Endodermal cell (in vitro differentiated cells): ENCODE results near the gene NAV2. TPM values are rescaled to one million over a fixed set of nuclear protein-coding genes. Genes with fewer than 3 reads are reported as not detected.

ENCODE experiments used
- DNase-seq: peaks from one replicate; pipeline ENCODE4 v3.0.0-alpha.2; 2017
- H3K27ac ChIP-seq: 2 replicates; pipeline ENCODE4 v1.5.1; 2013; ENCODE audit warnings: mild to moderate bottlenecking, low read depth, low read length, moderate library complexity
- H3K27me3 ChIP-seq: 2 replicates; pipeline ENCODE4 v1.6.1; 2013; ENCODE audit warnings: mild to moderate bottlenecking, low read length, moderate library complexity; ENCODE audit not compliant: insufficient read depth, control insufficient read depth, poor library complexity, severe bottlenecking
- H3K36me3 ChIP-seq: 2 replicates; pipeline ENCODE4 v1.7.0; 2013; ENCODE audit warnings: mild to moderate bottlenecking, low read length, moderate library complexity; ENCODE audit not compliant: control insufficient read depth, insufficient read depth
- H3K4me1 ChIP-seq: one replicate; pipeline ENCODE4 v1.7.0; 2013; ENCODE audit warnings: low read length; ENCODE audit not compliant: control insufficient read depth, insufficient read depth
- H3K4me3 ChIP-seq: 2 replicates; pipeline ENCODE4 v1.5.1; 2013; ENCODE audit warnings: mild to moderate bottlenecking, low read length, moderate library complexity
- H3K9ac ChIP-seq: 2 replicates; pipeline ENCODE4 v1.6.1; 2013; ENCODE audit warnings: mild to moderate bottlenecking, low read length, moderate library complexity; ENCODE audit not compliant: poor library complexity, severe bottlenecking; ENCODE audit errors: extremely low read depth
- H3K9me3 ChIP-seq: 2 replicates; pipeline ENCODE4 v1.6.1; 2013; ENCODE audit warnings: mild to moderate bottlenecking, low read length, moderate library complexity; ENCODE audit not compliant: control insufficient read depth
- H3K27ac Mint-ChIP-seq: 2 replicates; pipeline ENCODE4 v1.8.0; 2020; ENCODE audit warnings: mixed read lengths
- H3K27me3 Mint-ChIP-seq: 2 replicates; pipeline ENCODE4 v1.8.0; 2021; ENCODE audit warnings: mild to moderate bottlenecking, mixed read lengths; ENCODE audit not compliant: insufficient read depth
- H3K36me3 Mint-ChIP-seq: 2 replicates; pipeline ENCODE4 v1.8.0; 2020; ENCODE audit warnings: low read depth, mixed read lengths
- H3K4me1 Mint-ChIP-seq: 2 replicates; pipeline ENCODE4 v1.8.0; 2020; ENCODE audit warnings: mixed read lengths
- H3K4me3 Mint-ChIP-seq: 2 replicates; pipeline ENCODE4 v1.8.0; 2020; ENCODE audit warnings: mild to moderate bottlenecking, moderate library complexity, mixed read lengths
- H3K9me3 Mint-ChIP-seq: 2 replicates; pipeline ENCODE4 v1.8.0; 2020; ENCODE audit warnings: mild to moderate bottlenecking, mixed read lengths
- CTCF ChIP-seq: fragments of 200-600 bp; sonication (generic); conservative IDR thresholded peaks from 2 replicates; pipeline ENCODE4 v1.5.0; 2021; ENCODE audit warnings: antibody characterized with exemption, mild to moderate bottlenecking
- WGBS, 2 experiments: methylation state at CpG; one replicate each; pipeline versions ENCODE4 v1.1.5 to v1.1.7; 2013; ENCODE audit warnings: missing lambda C conversion rate in 2 of 2, mixed read lengths in 1 of 2; ENCODE audit not compliant: insufficient coverage in 1 of 2, insufficient read length in 1 of 2; 5-methylcytosine and 5-hydroxymethylcytosine counted together
- total RNA-seq, 2 donors: library from RNA; stranded (reverse); fragmentation: NEBNext Ultra II Directional in 1 of 2; extraction: Animal tissue kit (Norgen Biotek cat#: 25700) in 1 of 2; gene quantifications; 2 replicates in 1 of 2; 3 replicates in 1 of 2; pipeline ENCODE4 v1.2.1, GENCODE V29; 2021

Gene NAV2
- total RNA-seq, 2 donors from 2014 or later, result 37.1 to 42.4 TPM

DNA sequence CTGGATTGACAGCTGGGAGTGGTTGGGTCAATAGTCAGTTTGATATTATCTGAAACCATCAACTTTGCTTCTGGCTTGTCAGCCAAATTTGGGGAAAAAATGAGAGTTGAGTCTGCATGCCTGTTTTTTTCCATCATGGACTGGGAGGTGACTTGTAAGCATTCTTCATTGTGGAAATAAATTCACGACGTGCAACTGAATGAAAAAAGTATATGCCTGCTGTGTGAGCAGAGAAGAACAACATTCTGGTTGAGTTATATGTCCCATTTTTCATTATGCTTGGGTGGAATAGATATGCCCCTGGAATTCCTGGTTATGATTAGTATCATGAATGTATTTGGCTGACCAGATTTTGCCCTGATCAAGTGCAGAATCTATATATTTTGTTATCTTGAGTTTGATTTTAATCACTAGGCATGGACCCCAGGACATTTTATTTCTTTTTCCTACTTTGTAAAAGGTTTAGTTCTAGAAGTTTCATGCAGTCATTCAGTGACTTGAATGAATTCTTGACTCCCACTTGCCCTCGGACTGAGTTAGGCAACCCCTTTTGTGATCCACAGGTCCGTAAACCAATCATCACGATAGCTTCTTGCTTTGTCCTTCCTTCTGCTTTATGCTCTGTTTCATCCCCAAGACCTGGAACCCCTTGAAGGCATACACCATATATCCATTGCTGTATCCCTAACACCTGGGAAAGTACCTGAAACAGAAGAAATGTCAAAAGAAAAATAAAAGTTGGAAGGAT is 205.8 kb downstream of the NAV2 start:
- no peak overlapping the region for H3K27ac Mint-ChIP-seq
- WGBS, 2 experiments, result 92 to 96% methylated on average over 3 to 5 of the region's 5 CpGs
- H3K36me3 Mint-ChIP-seq, result no peaks in the 10 kb centered on the region
- H3K9me3 Mint-ChIP-seq, result no peaks in the 10 kb centered on the region
- no peaks in the 10 kb centered on the region for H3K27me3 Mint-ChIP-seq
- H3K4me1 ChIP-seq, result no peaks in the 10 kb centered on the region
- no peaks in the 10 kb centered on the region for H3K9me3 ChIP-seq
- no peaks in the 10 kb centered on the region for H3K36me3 ChIP-seq
- peaks cover 7% of the 10 kb centered on the region for H3K4me1 Mint-ChIP-seq
- H3K4me3 Mint-ChIP-seq, result no peak overlapping the region
- H3K4me3 ChIP-seq, result no peak overlapping the region
- no peaks in the 10 kb centered on the region for H3K27me3 ChIP-seq
- DNase-seq, result no peak
- H3K9ac ChIP-seq, result no peak overlapping the region
- no peak for TF ChIP-seq CTCF
- no peak overlapping the region for H3K27ac ChIP-seq

DNA sequence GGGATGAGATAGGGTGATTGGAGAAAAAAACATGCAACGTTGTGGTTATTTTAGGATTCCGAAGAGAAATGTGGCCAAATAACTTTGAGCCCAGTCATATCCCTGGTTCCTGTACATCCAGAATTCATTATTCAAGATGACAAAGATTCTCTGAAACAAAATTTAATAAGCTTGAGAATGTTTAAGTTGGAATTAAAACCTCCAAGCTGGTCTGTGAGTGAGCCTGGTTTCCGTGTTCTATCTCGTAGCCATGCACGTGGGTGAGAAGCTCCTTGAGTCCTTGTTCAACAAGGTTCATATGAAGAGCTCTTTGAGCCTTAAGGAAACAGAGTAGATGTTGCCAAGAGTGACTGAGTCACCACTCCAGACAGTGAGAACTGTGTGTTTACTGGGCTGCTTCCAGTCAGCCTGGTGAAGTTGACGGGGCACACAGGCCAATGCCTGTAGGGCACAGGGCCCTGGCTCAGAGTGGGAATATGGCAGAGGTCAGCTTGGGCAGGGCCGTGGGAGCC is 206.5 kb downstream of the NAV2 start:
- Histone ChIP-seq H3K4me3 (no peak overlapping the region), H3K9ac (no peak overlapping the region), H3K4me1 (no peaks in the 10 kb centered on the region), H3K9me3 (no peaks in the 10 kb centered on the region), H3K36me3 (no peaks in the 10 kb centered on the region), H3K27me3 (no peaks in the 10 kb centered on the region), H3K27ac (no peak overlapping the region)
- H3K27ac Mint-ChIP-seq, result no peak overlapping the region
- H3K9me3 Mint-ChIP-seq, result no peaks in the 10 kb centered on the region
- TF ChIP-seq CTCF, result no peak
- no peak for DNase-seq
- no peak overlapping the region for H3K4me3 Mint-ChIP-seq
- 94 to 100% methylated on average over 7 of the region's 7 CpGs for WGBS, 2 experiments
- H3K36me3 Mint-ChIP-seq, result no peaks in the 10 kb centered on the region
- peaks cover under 1% of the 10 kb centered on the region for H3K4me1 Mint-ChIP-seq
- H3K27me3 Mint-ChIP-seq, result no peaks in the 10 kb centered on the region

- DNase-seq, result no peak
- Mint-ChIP-seq H3K4me1 (no peaks in the 10 kb centered on the region), H3K36me3 (no peaks in the 10 kb centered on the region), H3K27ac (no peak overlapping the region), H3K9me3 (no peaks in the 10 kb centered on the region), H3K4me3 (no peak overlapping the region), H3K27me3 (no peaks in the 10 kb centered on the region)
- Histone ChIP-seq H3K4me1 (no peaks in the 10 kb centered on the region), H3K4me3 (no peak overlapping the region), H3K9ac (no peak overlapping the region), H3K27me3 (no peaks in the 10 kb centered on the region), H3K27ac (no peak overlapping the region), H3K36me3 (no peaks in the 10 kb centered on the region), H3K9me3 (no peaks in the 10 kb centered on the region)
- no peak for TF ChIP-seq CTCF
- 92 to 94% methylated on average over 2 of the region's 2 CpGs for WGBS, 2 experiments
Observed at GRCh38 chr11:19920982-19921381, 208.3 kb downstream of the NAV2 start.
